Activated T-helper 1 cell treated with anti-CD3 and anti-CD28 coated beads, Interleukin-2, amount 50 U/mL, for 16 hours (primary cell): ENCODE results near the gene GFAP.

Experiments
- DNase-seq, 2 donors: peaks; one replicate each; pipeline ENCODE4 v3.0.0-alpha.2; 2020; ENCODE audit warnings: low read depth in 1 of 2, low spot score in 1 of 2

Gene GFAP

GRCh38 chr17:44932096-44932786 is 16.9 kb upstream of the GFAP start:
- DNase-seq = no peak

GRCh38 chr17:44931376-44931775 is 16.1 kb upstream of the GFAP start:
- DNase-seq = no peak

GRCh38 chr17:44930667-44931066 is 15.4 kb upstream of the GFAP start:
- no peak for DNase-seq

- no peak for DNase-seq
These were observed 13.8 kb upstream of the GFAP start for GRCh38 chr17:44928950-44929720.

- DNase-seq = no peak
These were observed 12.8 kb upstream of the GFAP start for GRCh38 chr17:44928136-44928535.

GRCh38 chr17:44927696-44928095 is 12.4 kb upstream of the GFAP start:
- no peak for DNase-seq

- no peak for DNase-seq
These were observed 11.7 kb upstream of the GFAP start for GRCh38 chr17:44926821-44927525.

GRCh38 chr17:44925731-44926697 is 10.7 kb upstream of the GFAP start:
- DNase-seq = no peak

- DNase-seq = no peak
These were observed 8.8 kb upstream of the GFAP start for GRCh38 chr17:44924107-44924544.

- no peak for DNase-seq
These were observed 7.6 kb upstream of the GFAP start for GRCh38 chr17:44922746-44923470.

- DNase-seq = no peak
These were observed 6.8 kb upstream of the GFAP start for GRCh38 chr17:44922136-44922535.

GRCh38 chr17:44921122-44921882 is 6.0 kb upstream of the GFAP start:
- no peak for DNase-seq

- DNase-seq = no peak
These were observed 5.3 kb upstream of the GFAP start for GRCh38 chr17:44920565-44920940.

- DNase-seq = peak; percentile 20 to 22
These were observed 4.7 kb upstream of the GFAP start for GRCh38 chr17:44919885-44920564.

GRCh38 chr17:44919411-44919810 is 4.1 kb upstream of the GFAP start:
- no peak for DNase-seq

- DNase-seq = no peak
These were observed 2.7 kb upstream of the GFAP start for GRCh38 chr17:44918006-44918405.

GRCh38 chr17:44917456-44917855 is 2.2 kb upstream of the GFAP start:
- no peak for DNase-seq

- DNase-seq = no peak
These were observed 1.5 kb upstream of the GFAP start for GRCh38 chr17:44916781-44917241.
